Panc1 (cell line): Measurements from ENCODE around the gene GJD4. TPM values are rescaled to one million over a fixed set of nuclear protein-coding genes. Genes with fewer than 3 reads are reported as not detected.

Source experiments
- ATAC-seq: fragments of 200-7000 bp; cut with Tn5 transposase; 2 replicates; pipeline ENCODE4 v1.9.1; 2020; ENCODE audit warnings: mild to moderate bottlenecking, moderate library complexity
- Bru-seq: library from RNA; stranded (reverse); fragments of 400-500 nt; gene quantifications from one replicate; lab custom pipeline; 2021; lab: Mats Ljungman, UMichigan
- BruChase-seq, 2 experiments: library from RNA; stranded (reverse); fragments of 400-500 nt; gene quantifications; one replicate each; lab custom pipeline; 2021; lab: Mats Ljungman, UMichigan
- BruUV-seq: library from RNA; stranded (reverse); fragments of 400-500 nt; replicated peaks from 2 replicates; lab custom pipeline; 2021; lab: Mats Ljungman, UMichigan
- CTCF ChIA-PET: fragments of 300-600 bp; sonication (Branson Sonifier 250); formaldehyde crosslinking; loops from one replicate; lab custom pipeline; 2022; ENCODE audit warnings: antibody characterized with exemption; lab: Charles Lee
- POLR2A ChIA-PET: fragments of 300-600 bp; sonication (Branson Sonifier 250); formaldehyde crosslinking; loops from one replicate; lab custom pipeline; 2022; ENCODE audit warnings: antibody characterized with exemption; lab: Charles Lee
- DNase-seq: peaks from one replicate; pipeline ENCODE4 v3.0.0-alpha.2; 2010; ENCODE audit warnings: low read depth, low spot score
- H3K27ac ChIP-seq: 2 replicates; pipeline ENCODE4 v1.5.1; 2011; ENCODE audit warnings: mild to moderate bottlenecking, low read length, inconsistent platforms
- H3K27me3 ChIP-seq: fragments of 200-500 bp; sonication (Bioruptor generic); 2 replicates; pipeline ENCODE4 v1.6.0; 2014; ENCODE audit warnings: low read length, inconsistent platforms; ENCODE audit not compliant: control insufficient read depth, insufficient read depth
- H3K36me3 ChIP-seq: fragments of 200-500 bp; sonication (Bioruptor generic); 2 replicates; pipeline ENCODE4 v1.5.1; 2014; ENCODE audit warnings: inconsistent platforms, mild to moderate bottlenecking, low read length, moderate library complexity; ENCODE audit not compliant: control insufficient read depth, insufficient read depth
- H3K4me1 ChIP-seq: 2 replicates; pipeline ENCODE4 v1.5.1; 2011; ENCODE audit warnings: inconsistent platforms, mild to moderate bottlenecking, low read length, moderate library complexity; ENCODE audit not compliant: control insufficient read depth, insufficient read depth
- H3K4me3 ChIP-seq, 2 experiments: 2 replicates each; pipeline ENCODE4 v1.5.1; 2011 to 2012; ENCODE audit warnings: low read depth in 2 of 2, low read length in 2 of 2, mild to moderate bottlenecking in 2 of 2, inconsistent platforms in 1 of 2, moderate library complexity in 1 of 2
- H3K9me3 ChIP-seq: fragments of 200-500 bp; sonication (Bioruptor generic); 2 replicates; pipeline ENCODE4 v1.5.1; 2014; ENCODE audit warnings: low read depth, mild to moderate bottlenecking, inconsistent platforms, low read length, moderate library complexity; ENCODE audit not compliant: control insufficient read depth, insufficient read depth
- POLR2AphosphoS5 ChIP-seq: IDR thresholded peaks from 2 replicates; pipeline ENCODE4 v1.6.1; 2012; ENCODE audit warnings: mild to moderate bottlenecking, low read depth, low read length, moderate library complexity
- SIN3A ChIP-seq: IDR thresholded peaks from 2 replicates; pipeline ENCODE4 v1.6.1; 2012; ENCODE audit warnings: low read depth, mild to moderate bottlenecking, low read length, moderate library complexity, borderline replicate concordance; ENCODE audit not compliant: insufficient read depth
- TCF7L2 ChIP-seq: IDR thresholded peaks from 2 replicates; pipeline ENCODE4 v1.6.1; 2011; ENCODE audit warnings: mild to moderate bottlenecking, low read depth, low read length, inconsistent platforms
- in situ Hi-C: cut with HindIII; loops from 2 replicates; pipeline ENCODE4 v1.10.0; 2016; ENCODE audit warnings: low sequenced_read_pairs, low pct_unique_long_range_greater_than_20kb
- intact Hi-C: fragments of 100-400 bp; cut with micrococcal nuclease; formaldehyde crosslinking; loops from one replicate; pipeline ENCODE4 v1.10.0; 2022; ENCODE audit not compliant: unreplicated experiment
- long read RNA-seq: library from polyadenylated mRNA; unstranded; transcript quantifications from one replicate; pipeline ENCODE4 v2.0.0, GENCODE V29; 2021; ENCODE audit not compliant: unreplicated experiment
- polyA plus RNA-seq: library from polyadenylated mRNA; unstranded; fragments of >200 nt; gene quantifications from one replicate; pipeline ENCODE4 v1.2.1, GENCODE V29; 2012; ENCODE audit warnings: missing spikeins; ENCODE audit not compliant: insufficient read length
- total RNA-seq: library from RNA; stranded (reverse); gene quantifications from one replicate; pipeline ENCODE4 v1.2.1, GENCODE V29; 2021; ENCODE audit not compliant: unreplicated experiment
- TF ChIP-seq, protein P1 (sequence below): fragments of 450-650 bp; IDR thresholded peaks from 2 replicates; pipeline ENCODE4 v1.5.1; 2017; ENCODE audit warnings: mild to moderate bottlenecking
- TF ChIP-seq, protein P2 (sequence below), 2 experiments: IDR thresholded peaks; 2 replicates each; pipeline ENCODE4 v1.6.1; 2011 to 2012; ENCODE audit warnings: low read depth in 2 of 2, control low read depth in 1 of 2, low read length in 1 of 2, mild to moderate bottlenecking in 1 of 2, moderate library complexity in 1 of 2; ENCODE audit not compliant: insufficient read depth in 1 of 2

GJD4 gene, protein sequence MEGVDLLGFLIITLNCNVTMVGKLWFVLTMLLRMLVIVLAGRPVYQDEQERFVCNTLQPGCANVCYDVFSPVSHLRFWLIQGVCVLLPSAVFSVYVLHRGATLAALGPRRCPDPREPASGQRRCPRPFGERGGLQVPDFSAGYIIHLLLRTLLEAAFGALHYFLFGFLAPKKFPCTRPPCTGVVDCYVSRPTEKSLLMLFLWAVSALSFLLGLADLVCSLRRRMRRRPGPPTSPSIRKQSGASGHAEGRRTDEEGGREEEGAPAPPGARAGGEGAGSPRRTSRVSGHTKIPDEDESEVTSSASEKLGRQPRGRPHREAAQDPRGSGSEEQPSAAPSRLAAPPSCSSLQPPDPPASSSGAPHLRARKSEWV
- not detected for total RNA-seq
- polyA plus RNA-seq, result not detected
- Bru-seq, nascent RNA, result not detected
- BruChase-seq, experiment 1, labeled RNA remaining after a 2-hour chase, result percentile 24 among the genes with signal in this experiment
- BruChase-seq, experiment 2, labeled RNA remaining after a 6-hour chase, result percentile 15 among the genes with signal in this experiment
- long read RNA-seq, result 0 reads

DNA sequence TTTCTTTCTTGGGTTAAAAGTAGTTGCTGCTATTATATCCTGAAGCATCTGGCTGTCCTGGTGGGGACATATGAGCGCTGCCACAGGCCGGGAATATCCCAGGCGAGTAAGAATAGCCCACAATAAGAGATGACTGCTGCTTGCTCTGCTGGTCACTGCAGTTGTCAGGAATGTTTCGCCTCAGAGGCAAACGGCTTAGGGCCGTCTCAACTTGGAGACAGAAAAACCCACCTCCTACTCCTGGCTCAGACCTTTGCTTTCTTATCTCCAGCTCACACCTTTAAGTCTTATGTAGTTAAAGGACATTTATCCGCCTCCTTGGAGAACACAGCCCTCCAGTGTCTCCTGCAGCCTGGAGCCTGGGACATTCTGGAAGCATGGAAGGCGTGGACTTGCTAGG is at the start of gene GJD4:
Gene GJD4, plus strand, starts transcription at position 151 of the 400 bp plus-strand sequence. Its CDS starts 227 bp downstream, at position 378.
- no peak for ATAC-seq
- Histone ChIP-seq H3K4me3 (no peak within 1 kb of the TSS), H3K27me3 (peaks cover 10% of the 10 kb centered on the region), H3K36me3 (no peaks in the 10 kb centered on the region), H3K9me3 (no peaks in the 10 kb centered on the region), H3K27ac (no peak within 1 kb of the TSS), H3K4me1 (no peaks in the 10 kb centered on the region)
- ChIA-PET POLR2A (no interaction called here), CTCF (no interaction called here)
- TF ChIP-seq SIN3A, result no peak
- no peak for TF ChIP-seq POLR2AphosphoS5
- TF ChIP-seq, protein P1, sequence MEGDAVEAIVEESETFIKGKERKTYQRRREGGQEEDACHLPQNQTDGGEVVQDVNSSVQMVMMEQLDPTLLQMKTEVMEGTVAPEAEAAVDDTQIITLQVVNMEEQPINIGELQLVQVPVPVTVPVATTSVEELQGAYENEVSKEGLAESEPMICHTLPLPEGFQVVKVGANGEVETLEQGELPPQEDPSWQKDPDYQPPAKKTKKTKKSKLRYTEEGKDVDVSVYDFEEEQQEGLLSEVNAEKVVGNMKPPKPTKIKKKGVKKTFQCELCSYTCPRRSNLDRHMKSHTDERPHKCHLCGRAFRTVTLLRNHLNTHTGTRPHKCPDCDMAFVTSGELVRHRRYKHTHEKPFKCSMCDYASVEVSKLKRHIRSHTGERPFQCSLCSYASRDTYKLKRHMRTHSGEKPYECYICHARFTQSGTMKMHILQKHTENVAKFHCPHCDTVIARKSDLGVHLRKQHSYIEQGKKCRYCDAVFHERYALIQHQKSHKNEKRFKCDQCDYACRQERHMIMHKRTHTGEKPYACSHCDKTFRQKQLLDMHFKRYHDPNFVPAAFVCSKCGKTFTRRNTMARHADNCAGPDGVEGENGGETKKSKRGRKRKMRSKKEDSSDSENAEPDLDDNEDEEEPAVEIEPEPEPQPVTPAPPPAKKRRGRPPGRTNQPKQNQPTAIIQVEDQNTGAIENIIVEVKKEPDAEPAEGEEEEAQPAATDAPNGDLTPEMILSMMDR, result no peak
- TF ChIP-seq TCF7L2, result no peak
- TF ChIP-seq, protein P2, sequence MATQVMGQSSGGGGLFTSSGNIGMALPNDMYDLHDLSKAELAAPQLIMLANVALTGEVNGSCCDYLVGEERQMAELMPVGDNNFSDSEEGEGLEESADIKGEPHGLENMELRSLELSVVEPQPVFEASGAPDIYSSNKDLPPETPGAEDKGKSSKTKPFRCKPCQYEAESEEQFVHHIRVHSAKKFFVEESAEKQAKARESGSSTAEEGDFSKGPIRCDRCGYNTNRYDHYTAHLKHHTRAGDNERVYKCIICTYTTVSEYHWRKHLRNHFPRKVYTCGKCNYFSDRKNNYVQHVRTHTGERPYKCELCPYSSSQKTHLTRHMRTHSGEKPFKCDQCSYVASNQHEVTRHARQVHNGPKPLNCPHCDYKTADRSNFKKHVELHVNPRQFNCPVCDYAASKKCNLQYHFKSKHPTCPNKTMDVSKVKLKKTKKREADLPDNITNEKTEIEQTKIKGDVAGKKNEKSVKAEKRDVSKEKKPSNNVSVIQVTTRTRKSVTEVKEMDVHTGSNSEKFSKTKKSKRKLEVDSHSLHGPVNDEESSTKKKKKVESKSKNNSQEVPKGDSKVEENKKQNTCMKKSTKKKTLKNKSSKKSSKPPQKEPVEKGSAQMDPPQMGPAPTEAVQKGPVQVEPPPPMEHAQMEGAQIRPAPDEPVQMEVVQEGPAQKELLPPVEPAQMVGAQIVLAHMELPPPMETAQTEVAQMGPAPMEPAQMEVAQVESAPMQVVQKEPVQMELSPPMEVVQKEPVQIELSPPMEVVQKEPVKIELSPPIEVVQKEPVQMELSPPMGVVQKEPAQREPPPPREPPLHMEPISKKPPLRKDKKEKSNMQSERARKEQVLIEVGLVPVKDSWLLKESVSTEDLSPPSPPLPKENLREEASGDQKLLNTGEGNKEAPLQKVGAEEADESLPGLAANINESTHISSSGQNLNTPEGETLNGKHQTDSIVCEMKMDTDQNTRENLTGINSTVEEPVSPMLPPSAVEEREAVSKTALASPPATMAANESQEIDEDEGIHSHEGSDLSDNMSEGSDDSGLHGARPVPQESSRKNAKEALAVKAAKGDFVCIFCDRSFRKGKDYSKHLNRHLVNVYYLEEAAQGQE (IDR thresholded peaks at IDR 0.05; ENCODE audit: insufficient read depth in 1 of 2, low read depth in 2 of 2, low read length in 1 of 2), result no peak
- in situ Hi-C loops (no loop called here), intact Hi-C loops (no loop called here)
- BruUV-seq, result no TSS peak
- DNase-seq, result no peak

DNA sequence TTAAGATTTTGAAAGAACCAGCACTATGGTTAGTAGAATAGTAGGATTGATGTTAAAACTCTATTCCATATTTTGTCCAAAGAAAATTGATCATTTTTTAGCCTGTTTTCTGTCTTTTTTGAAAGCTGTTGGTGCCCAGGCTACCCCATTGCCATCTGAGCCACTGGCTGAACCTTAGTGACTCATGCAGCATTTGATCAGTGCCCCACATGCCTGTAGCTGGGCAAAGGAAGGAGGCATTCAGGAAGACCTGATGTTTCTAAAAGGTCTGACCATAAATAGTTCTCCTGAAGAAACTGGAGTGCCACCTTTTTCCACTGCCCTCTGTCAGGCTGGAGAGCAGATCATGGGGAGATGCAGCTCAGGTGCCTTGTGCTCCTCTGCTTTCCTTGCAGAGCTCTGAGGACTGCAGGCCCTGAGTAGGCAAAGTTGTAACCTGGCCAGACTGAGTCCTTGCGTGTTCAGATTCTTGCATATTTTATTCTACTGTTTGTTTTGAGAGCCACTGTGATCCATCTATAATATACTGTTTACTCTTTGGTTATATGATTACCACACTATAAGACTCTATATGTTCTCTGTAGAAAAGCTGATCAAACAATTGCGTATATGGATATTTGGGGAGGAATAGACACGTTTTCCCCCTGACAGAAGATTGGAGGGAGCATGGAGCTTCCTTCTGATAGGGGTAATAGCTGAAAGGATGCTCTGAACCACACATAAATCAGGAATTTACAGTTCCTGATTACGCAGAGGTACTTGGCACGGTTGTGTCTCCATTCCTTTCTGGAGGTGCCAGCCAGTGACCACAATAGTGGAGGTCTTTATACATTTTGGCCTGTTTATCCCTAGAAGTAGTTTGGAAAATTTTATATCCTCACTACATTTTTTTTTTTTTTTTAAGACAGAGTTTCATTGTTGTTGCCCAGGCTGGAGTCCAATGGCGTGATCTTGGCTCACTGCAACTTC is 48.9 kb upstream of the GJD4 start:
- in situ Hi-C loops, result no loop called here
- ChIA-PET POLR2A (no interaction called here), CTCF (interaction anchor here (0.5 kb wide), 1 partner anchor 316 kb away, joined by 10 read pairs; no protein-coding TSS in a partner anchor)
- Histone ChIP-seq H3K4me3 (no peak overlapping the region), H3K27ac (no peak overlapping the region), H3K4me1 (no peaks in the 10 kb centered on the region), H3K9me3 (no peaks in the 10 kb centered on the region), H3K36me3 (no peaks in the 10 kb centered on the region), H3K27me3 (no peaks in the 10 kb centered on the region)
- BruUV-seq, result no TSS peak
- TF ChIP-seq, protein P1, result no peak
- TF ChIP-seq TCF7L2, result no peak
- TF ChIP-seq, protein P2 (IDR thresholded peaks at IDR 0.05; ENCODE audit: insufficient read depth in 1 of 2, low read depth in 2 of 2, low read length in 1 of 2), result no peak
- TF ChIP-seq SIN3A, result no peak
- no peak for TF ChIP-seq POLR2AphosphoS5
- DNase-seq, result no peak
- ATAC-seq, result no peak
- intact Hi-C loops, result no loop called here
